ENCODE data around the gene CLDN19.

DNA sequence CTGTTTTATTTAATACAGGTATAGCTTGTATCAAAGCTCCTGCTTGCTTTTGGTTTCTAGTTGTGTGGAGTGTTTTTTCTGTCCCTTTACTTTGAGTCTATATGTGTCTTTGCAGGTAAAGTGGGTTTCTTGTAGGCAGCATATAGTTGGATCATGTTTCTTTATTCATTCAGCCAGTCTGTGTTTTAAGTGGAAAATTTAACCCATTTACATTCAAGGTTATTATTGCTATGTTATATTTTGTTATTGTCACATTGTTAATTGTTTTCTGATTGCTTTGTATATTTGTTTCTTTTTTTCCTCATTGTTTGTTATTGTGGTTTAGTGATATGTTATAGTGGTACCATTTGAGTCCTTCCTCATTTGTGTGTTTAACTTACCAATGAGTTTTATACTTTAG is 26.7 kb downstream of the CLDN19 start:
- TF ChIP-seq CTCF (conservative IDR thresholded peaks at IDR 0.05 in 1 of 2, IDR thresholded peaks at IDR 0.05 in 1 of 2; ENCODE audit: extremely low read depth in 1 of 2, insufficient read depth in 1 of 2, low read depth in 1 of 2, low read length in 2 of 2) (no peak), EZH2 (IDR thresholded peaks at IDR 0.05; ENCODE audit: borderline replicate concordance, low read length) (no peak)

Measured in mammary epithelial cell (primary cell).